Stimulated activated CD8-positive, alpha-beta memory T cell treated with anti-CD3 and anti-CD28 coated beads, Interleukin-4, amount 100 ng/mL, for 1 hour (primary cell): ENCODE measurements around the gene CYSTM1.

Experiments used
- DNase-seq, 2 donors: peaks; one replicate each; pipeline ENCODE4 v3.0.0-alpha.2; 2020; ENCODE audit warnings: low read depth in 2 of 2, low spot score in 1 of 2

The CYSTM1 gene

GRCh38 chr5:140234377-140234989 is 59.5 kb downstream of the CYSTM1 start:
- no peak for DNase-seq

GRCh38 chr5:140235791-140236551 is 61.0 kb downstream of the CYSTM1 start:
- no peak for DNase-seq

DNA sequence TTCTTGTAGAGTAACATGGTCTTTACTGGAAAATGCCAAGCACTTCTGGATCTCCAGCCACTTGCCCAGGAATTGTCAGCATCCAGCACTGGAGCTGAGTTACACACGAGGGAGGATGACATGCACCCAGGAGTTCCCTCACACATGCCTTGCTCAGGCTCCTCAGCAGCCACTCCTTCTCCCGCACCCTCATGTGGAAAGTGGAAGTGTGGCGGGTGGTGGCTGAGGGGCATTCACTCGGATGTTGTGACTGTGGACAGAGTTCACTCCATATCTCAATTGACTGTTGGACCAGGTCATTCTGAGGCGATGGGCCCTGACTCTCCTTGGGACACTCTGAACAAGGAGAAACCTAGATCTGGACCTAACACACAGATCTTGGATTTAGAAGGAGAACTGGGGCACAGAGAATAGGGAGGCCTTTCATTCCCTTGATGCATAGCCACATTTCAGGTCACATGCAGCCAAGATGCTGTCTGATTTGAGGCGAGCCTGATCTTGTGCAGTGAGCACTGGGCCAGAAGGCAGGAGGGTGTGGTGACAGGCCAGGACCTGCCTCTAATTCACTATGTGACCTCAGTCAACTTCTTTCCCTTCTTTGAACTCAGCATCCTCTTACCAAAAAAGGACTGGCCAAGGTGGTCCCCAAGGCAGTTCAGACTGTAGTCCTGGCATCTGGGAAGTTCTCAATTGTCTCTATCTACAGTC is 62.1 kb downstream of the CYSTM1 start:
- DNase-seq = no peak

GRCh38 chr5:140238756-140239155 is 63.8 kb downstream of the CYSTM1 start:
- no peak for DNase-seq

DNA sequence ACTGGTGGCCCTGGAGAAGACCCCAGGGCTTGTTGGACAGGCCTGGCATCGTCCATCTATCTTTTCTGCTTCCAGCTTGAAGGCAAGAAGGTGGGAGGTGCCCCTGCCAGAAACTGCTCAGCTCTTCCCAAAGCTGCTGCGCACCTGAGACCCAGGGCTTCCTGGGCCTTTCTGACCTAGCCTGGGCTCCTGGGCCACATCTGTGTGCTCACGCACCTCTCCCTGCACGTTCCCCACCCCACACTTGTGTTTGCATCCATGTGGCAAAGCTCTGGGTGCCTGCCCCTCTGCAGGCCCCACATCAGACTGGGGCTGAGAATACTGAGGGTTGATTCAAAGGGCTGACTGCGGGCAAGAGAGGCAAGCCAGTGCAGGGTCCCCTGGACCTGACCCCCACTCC is 64.5 kb downstream of the CYSTM1 start:
- no peak for DNase-seq

- peak in 1 of 2 donors; percentile 30 for DNase-seq
Observed at GRCh38 chr5:140239939-140240700, 65.1 kb downstream of the CYSTM1 start.

DNA sequence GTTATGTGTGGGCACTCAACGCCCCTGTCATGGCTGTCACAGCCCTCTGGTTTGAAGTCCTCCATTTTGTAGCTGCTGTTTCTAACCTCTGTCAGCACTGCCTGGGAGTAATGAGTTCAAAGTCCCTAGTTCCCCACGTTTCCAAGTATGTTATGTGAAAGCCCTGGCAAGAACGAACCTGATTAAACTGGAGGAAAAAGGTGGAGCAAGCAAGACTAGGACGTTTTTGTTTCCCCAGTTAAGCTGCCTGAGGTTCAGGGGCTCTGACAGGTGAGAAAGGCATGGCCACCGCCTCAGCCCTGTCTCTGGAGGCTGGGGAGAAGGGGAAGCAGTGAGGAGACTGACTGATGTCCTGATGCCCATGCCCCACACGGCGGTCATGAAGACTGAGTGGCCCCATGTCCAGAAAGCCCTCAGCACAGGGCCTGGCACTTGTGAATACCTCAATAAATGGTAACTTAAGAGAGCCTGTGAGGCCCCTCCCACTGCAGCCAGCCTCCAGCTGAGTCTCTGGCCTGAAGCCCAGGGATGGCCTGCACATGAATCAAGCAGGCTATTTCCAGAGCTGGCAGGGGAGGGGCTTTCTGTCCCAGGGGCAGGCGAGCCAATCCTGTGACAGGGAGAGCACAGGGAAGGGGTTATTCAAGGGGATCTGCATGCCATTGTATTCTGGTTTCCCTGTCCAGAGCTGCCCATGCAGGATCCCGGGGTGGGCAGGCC is 66.2 kb downstream of the CYSTM1 start:
- DNase-seq = no peak

DNA sequence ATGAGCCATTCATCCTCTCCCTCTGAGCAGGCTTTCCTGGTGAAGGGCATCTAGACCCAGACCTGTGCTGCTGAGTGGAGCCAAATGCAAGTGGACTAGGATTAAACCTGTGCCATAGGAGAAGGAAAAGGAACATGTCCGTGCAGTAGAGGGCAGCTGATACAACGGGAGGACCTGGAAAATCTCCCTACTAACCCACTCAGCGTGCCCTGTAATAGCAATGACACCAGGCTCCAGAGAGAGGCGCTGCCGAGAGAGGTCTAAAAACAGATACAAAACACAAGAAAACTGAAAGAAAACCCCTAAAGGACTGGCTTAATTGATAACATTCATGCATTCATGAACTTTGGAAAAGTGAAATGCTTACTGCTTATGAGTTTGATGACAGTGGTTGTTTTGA is 67.1 kb downstream of the CYSTM1 start:
- DNase-seq = no peak

- DNase-seq = no peak
Observed at GRCh38 chr5:140242890-140243585, 68.0 kb downstream of the CYSTM1 start.

- no peak for DNase-seq
Observed at GRCh38 chr5:140243706-140244250, 68.8 kb downstream of the CYSTM1 start.

DNA sequence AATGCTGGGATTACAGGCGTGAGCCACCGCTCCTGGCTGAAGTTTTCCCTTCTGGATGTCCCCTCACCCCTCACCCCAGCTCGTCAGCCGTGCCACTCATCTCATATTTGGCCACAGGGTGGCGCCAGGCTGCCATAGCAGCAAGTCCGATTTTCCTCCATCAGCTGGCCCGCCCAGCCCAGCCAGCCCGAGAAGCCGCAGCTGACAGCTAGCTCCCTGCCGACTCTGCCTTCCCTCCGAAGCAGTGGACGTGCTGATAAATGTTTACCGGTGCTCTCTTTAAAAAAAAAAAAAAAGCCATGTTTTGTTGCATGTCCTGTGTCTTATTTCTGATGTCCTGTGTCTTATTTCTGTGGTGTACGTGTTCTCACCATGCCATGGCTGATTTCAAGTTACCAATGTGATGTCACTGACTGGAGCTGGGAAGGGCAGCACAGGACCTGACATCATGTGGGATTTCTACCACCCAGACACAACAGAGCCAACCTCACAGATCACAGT is 69.6 kb downstream of the CYSTM1 start:
- peak; percentile 26 to 56 for DNase-seq

DNA sequence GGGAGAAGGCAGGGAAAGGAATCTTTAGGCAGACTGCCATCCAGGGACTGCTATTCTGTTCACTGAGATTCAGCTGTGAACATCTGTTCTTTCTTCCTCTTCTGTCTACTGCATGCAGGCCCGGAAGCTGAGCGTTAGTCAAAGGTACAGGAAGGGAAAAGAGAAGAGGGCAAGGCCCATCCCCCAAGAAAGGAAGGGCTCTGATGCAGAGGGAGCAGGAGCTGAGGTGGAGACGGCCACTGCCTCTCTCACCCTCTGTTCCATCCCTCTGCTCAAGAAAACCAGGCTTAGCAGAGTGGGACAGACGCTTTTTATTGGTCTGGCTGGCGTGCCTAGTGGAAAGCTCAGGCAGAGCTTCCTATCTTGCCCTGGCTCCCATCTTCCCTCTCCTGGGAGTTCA is 70.4 kb downstream of the CYSTM1 start:
- no peak for DNase-seq

DNA sequence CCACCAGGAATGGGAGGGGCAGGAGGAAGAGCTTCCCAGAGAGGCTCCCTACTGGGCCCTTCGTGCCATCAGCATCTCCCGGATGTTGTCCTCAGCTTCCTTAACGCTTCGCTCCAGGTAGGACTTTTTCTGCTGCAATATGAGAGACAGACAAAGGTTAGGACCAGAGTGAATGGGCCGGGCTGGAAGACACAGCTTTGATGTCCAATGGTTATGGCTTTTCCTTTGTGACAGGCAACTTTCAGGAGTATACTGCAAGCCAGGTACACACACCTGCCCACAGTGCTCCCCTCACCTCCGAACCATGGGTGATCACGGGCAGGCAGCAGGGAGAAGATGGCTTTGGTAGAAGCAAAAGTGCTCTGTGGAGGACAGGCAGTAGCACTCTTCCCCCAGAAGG is 70.9 kb downstream of the CYSTM1 start:
- DNase-seq = no peak

DNA sequence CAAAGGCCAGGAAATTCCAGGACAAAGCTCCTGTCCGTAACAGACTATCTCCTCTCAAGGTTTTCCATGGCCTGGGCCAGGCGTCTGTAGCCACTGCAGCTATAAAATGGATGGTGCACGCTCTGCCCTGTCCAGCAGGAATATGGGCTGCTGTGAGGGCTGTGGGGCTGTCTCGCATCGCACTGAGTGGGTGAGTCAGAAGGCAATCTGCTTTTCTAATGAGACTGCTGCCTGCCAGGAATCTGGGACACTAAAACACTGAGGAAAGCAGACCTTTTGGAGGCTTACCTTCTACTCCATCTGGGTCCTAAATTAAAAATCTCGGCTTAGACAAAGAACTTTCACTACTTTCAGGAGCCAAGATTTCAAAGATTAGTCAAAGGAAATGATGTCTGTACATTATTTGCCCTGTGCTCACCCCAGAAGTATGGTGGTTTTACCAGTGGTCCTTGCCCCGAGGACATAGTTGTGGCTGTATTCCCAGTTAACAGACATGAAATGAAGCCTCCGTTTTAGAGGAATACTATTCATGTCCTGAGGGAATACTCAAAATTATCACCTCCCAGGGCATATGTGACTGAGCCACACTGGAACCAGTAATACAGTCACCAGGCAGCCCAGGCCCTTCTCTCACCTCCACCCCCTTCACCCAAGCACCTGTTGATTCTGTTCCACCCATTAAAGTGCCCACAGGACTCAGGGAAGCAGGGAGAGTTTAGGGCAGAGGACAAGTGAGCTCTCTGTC is 71.6 kb downstream of the CYSTM1 start:
- no peak for DNase-seq

- no peak for DNase-seq
Observed at GRCh38 chr5:140248414-140248813, 73.4 kb downstream of the CYSTM1 start.

DNA sequence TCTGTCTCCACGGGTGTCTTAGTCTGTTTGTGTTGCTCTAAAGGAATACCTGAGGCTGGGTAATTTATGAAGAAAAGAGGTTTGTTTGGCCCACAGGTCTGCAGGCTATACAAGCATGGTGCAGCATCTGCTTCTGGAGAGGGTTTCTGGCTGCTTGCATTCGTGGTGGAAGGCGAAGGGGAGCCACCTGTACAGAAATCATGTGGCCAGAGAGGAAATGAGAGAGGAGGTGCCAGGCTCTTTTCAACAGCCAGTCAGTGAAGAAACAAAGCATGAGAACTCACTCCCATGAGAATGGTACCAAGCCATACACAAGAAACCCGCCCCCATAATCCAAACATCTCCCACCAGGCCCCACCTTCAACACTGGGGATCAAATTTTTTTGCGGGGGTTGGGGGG is 74.5 kb downstream of the CYSTM1 start:
- DNase-seq = no peak

DNA sequence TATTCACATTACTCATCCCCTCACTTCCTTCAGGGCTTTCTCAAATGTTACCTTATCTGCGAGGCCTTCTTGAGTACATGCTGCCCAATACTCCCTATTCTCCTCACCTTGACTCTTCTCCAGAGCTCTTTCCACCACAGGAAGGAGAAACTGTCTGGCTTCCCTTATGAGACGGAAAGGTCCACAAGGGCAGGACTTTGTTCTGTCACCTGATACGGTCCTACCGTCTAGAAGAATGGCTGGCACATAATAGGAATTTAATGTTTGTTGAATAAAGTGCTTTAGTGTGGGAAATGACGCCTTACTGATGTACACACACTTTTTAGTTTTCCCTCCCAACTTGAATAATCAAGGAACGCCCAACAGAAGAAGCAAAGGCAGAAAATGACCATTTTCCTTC is 75.4 kb downstream of the CYSTM1 start:
- DNase-seq = no peak

GRCh38 chr5:140251527-140251973 is 76.6 kb downstream of the CYSTM1 start:
- DNase-seq = no peak
